Daoy (cell line): ENCODE results near the gene SRP68. TPM values are rescaled to one million over a fixed set of nuclear protein-coding genes. Genes with fewer than 3 reads are reported as not detected.
"Not testable (repeated sequence)": the region's sequence is repeated elsewhere in the genome, so short reads cannot be mapped to it uniquely, and the experiment has no call there.

Experiments used
- DNase-seq: peaks from one replicate; pipeline ENCODE4 v3.0.0-alpha.2; 2015; ENCODE audit warnings: low read depth
- total RNA-seq: library from RNA; depleted of rRNA; stranded (reverse); fragments of >200 nt; shearing (Covaris generic); gene quantifications from 2 replicates; pipeline ENCODE4 v1.2.3, GENCODE V29; 2014

SRP68 gene
- total RNA-seq, 1 experiment from 2014 or later: 25.4 TPM

- no peak for DNase-seq
These were observed 26.3 kb downstream of the SRP68 start for GRCh38 chr17:76046064-76046463.

GRCh38 chr17:76044475-76045007 lies 27.8 kb downstream of the SRP68 start:
- DNase-seq: not testable (repeated sequence)

GRCh38 chr17:76042868-76043267 lies 29.4 kb downstream of the SRP68 start:
- DNase-seq: not testable (repeated sequence)

GRCh38 chr17:76040376-76040775 lies 31.9 kb downstream of the SRP68 start:
- DNase-seq: no peak

GRCh38 chr17:76039121-76039520 lies 33.2 kb downstream of the SRP68 start:
- DNase-seq: no peak

- DNase-seq: no peak
These were observed 34.3 kb downstream of the SRP68 start for GRCh38 chr17:76038050-76038449.

GRCh38 chr17:76036497-76037261 lies 35.6 kb downstream of the SRP68 start:
- no peak for DNase-seq

GRCh38 chr17:76034428-76035350 lies 37.6 kb downstream of the SRP68 start:
- DNase-seq: no peak

- DNase-seq: no peak
These were observed 39.2 kb downstream of the SRP68 start for GRCh38 chr17:76033139-76033538.

- no peak for DNase-seq
These were observed 39.6 kb downstream of the SRP68 start for GRCh38 chr17:76032780-76033108.

- DNase-seq: no peak
These were observed 40.1 kb downstream of the SRP68 start for GRCh38 chr17:76032073-76032779.

- no peak for DNase-seq
These were observed 45.0 kb downstream of the SRP68 start, which contains the start of gene EVPL for GRCh38 chr17:76027159-76027839. Gene EVPL, minus strand, starts transcription at chr17:76027306. Its CDS starts 108 bp downstream, at chr17:76027198.

GRCh38 chr17:76026714-76027158 lies 45.6 kb downstream of the SRP68 start:
- no peak for DNase-seq

GRCh38 chr17:76025294-76025693 lies 47.0 kb downstream of the SRP68 start:
- DNase-seq: no peak

- DNase-seq: no peak
These were observed 48.0 kb downstream of the SRP68 start for GRCh38 chr17:76024353-76024752.

GRCh38 chr17:76023900-76024237 lies 48.4 kb downstream of the SRP68 start:
- DNase-seq: no peak

- no peak for DNase-seq
These were observed 49.1 kb downstream of the SRP68 start for GRCh38 chr17:76022973-76023899.

- DNase-seq: no peak
These were observed 50.0 kb downstream of the SRP68 start for GRCh38 chr17:76022285-76022684.

- DNase-seq: no peak
These were observed 52.4 kb downstream of the SRP68 start for GRCh38 chr17:76019833-76020467.

GRCh38 chr17:76018801-76019200 lies 53.5 kb downstream of the SRP68 start:
- DNase-seq: no peak
